Activated T-helper 1 cell treated with anti-CD3 and anti-CD28 coated beads, Interleukin-12 subunit alpha, Interleukin-12 subunit beta, Interleukin-2, Interleukin-4 antibody, amounts not matched to agents 30 ng/mL and 10 ng/mL and 1 ng/mL, durations not matched to agents 14 hours and 24 hours and 36 hours (primary cell): ENCODE data around the gene SLC25A36. TPM values are rescaled to one million over a fixed set of nuclear protein-coding genes. Genes with fewer than 3 reads are reported as not detected.

Experiments used
- DNase-seq: peaks from one replicate; pipeline ENCODE4 v3.0.0; 2021; ENCODE audit warnings: low spot score
- H3K27ac Mint-ChIP-seq: one replicate; pipeline ENCODE4 v1.8.0; 2021; ENCODE audit warnings: mild to moderate bottlenecking, mixed read lengths
- H3K27me3 Mint-ChIP-seq: one replicate; pipeline ENCODE4 v1.8.0; 2022; ENCODE audit warnings: mild to moderate bottlenecking, moderate library complexity, mixed read lengths; ENCODE audit not compliant: insufficient read depth
- H3K36me3 Mint-ChIP-seq: one replicate; pipeline ENCODE4 v1.8.0; 2021; ENCODE audit warnings: low read depth, mixed read lengths
- H3K4me1 Mint-ChIP-seq: one replicate; pipeline ENCODE4 v1.8.0; 2021; ENCODE audit warnings: low read depth, mixed read lengths
- H3K4me3 Mint-ChIP-seq: one replicate; pipeline ENCODE4 v1.8.0; 2021; ENCODE audit warnings: mild to moderate bottlenecking, moderate library complexity, mixed read lengths
- H3K9me3 Mint-ChIP-seq: one replicate; pipeline ENCODE4 v1.8.0; 2021; ENCODE audit warnings: mixed read lengths
- intact Hi-C: fragments of 100-400 bp; cut with micrococcal nuclease; formaldehyde crosslinking; loops from one replicate; pipeline ENCODE4 v1.15.1; 2024
- total RNA-seq: library from RNA; stranded (reverse); gene quantifications from 2 replicates; pipeline ENCODE4 v1.2.3, GENCODE V29; 2022

Gene SLC25A36
- total RNA-seq = 49.5 and 52.3 TPM in 2 replicates

DNA sequence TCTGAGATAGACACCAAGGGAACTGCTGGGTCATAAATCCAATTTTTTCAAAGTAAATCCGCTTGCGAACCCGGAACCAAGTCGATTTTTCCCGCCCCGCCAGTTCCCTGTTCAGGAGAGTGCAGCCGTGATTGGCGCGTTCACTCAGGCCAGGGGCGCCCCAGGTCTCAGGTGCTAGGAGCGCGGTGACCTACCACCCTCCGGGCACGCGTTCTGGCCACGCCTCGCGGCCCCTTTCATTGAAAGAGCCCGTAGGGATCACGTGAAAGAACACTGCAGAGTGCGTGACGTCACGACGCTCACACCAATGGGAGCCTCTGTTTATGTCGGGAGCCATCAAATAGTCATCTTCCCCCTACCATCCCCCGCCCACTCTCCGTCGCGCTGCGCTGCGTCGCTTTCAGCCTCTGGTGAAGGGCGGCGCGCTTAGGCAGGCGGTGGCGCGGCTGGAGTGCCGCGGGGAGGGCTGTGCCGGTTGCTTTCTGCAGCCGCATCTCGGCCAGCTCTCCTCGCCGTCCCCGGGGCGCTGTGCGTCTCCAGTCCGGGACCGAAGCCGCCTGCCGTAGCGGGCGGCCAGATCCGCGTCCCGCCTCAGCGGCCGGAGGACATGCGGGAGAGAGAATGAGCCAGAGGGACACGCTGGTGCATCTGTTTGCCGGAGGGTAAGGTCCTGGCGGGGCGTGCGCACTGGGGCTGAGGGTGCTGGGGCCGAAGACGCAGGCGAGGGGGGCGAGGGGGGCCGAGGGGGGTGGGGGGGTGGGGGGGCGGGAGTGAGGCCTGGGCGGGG, at the start of gene SLC25A36:
TSS of gene SLC25A36 (plus strand) at position 403 of the 787 bp plus-strand sequence. CDS start at position 622, 219 bp downstream.
- peak within 1 kb of the TSS; percentile 95 for H3K27ac Mint-ChIP-seq
- H3K9me3 Mint-ChIP-seq = no peaks in the 10 kb centered on the region
- peaks cover 4% of the 10 kb centered on the region for H3K36me3 Mint-ChIP-seq
- intact Hi-C loops = loop anchor here (2.0 to 10.0 kb wide), 9 partner anchors 43 to 1599 kb away; partner anchors contain the start of genes ATP1B3, MRPS22, NMNAT3 and PXYLP1
- peak; percentile 95 for DNase-seq
- peak within 1 kb of the TSS; percentile 92 for H3K4me3 Mint-ChIP-seq
- H3K27me3 Mint-ChIP-seq = peaks cover 12% of the 10 kb centered on the region
- H3K4me1 Mint-ChIP-seq = peaks cover 36% of the 10 kb centered on the region

GRCh38 chr3:140896997-140897396, 44.6 kb upstream of the SLC25A36 start:
- H3K9me3 Mint-ChIP-seq = no peaks in the 10 kb centered on the region
- no peak overlapping the region for H3K27ac Mint-ChIP-seq
- no peak for DNase-seq
- peaks cover 17% of the 10 kb centered on the region for H3K27me3 Mint-ChIP-seq
- H3K4me3 Mint-ChIP-seq = no peak overlapping the region
- intact Hi-C loops = no loop called here
- H3K36me3 Mint-ChIP-seq = no peaks in the 10 kb centered on the region
- no peaks in the 10 kb centered on the region for H3K4me1 Mint-ChIP-seq

GRCh38 chr3:140898340-140899180, 43.1 kb upstream of the SLC25A36 start:
- H3K27me3 Mint-ChIP-seq = peaks cover 12% of the 10 kb centered on the region
- no peak for DNase-seq
- intact Hi-C loops = loop anchor here (1.0 to 2.0 kb wide), 4 partner anchors 44 to 294 kb away; no protein-coding TSS in a partner anchor

GRCh38 chr3:140899363-140899762, 42.3 kb upstream of the SLC25A36 start:
- no peak for DNase-seq
- H3K9me3 Mint-ChIP-seq = no peaks in the 10 kb centered on the region
- H3K4me3 Mint-ChIP-seq = no peak overlapping the region
- H3K4me1 Mint-ChIP-seq = no peaks in the 10 kb centered on the region
- H3K27ac Mint-ChIP-seq = no peak overlapping the region
- no peaks in the 10 kb centered on the region for H3K36me3 Mint-ChIP-seq
- H3K27me3 Mint-ChIP-seq = peaks cover 5% of the 10 kb centered on the region
- intact Hi-C loops = loop anchor here (2.0 kb wide), 1 partner anchor 43 kb away; no protein-coding TSS in a partner anchor

More at GRCh38 chr3:140898340-140899180, 43.1 kb upstream of the SLC25A36 start:
- Mint-ChIP-seq H3K4me3 (no peak overlapping the region), H3K36me3 (no peaks in the 10 kb centered on the region), H3K9me3 (no peaks in the 10 kb centered on the region), H3K4me1 (no peaks in the 10 kb centered on the region), H3K27ac (no peak overlapping the region)

DNA sequence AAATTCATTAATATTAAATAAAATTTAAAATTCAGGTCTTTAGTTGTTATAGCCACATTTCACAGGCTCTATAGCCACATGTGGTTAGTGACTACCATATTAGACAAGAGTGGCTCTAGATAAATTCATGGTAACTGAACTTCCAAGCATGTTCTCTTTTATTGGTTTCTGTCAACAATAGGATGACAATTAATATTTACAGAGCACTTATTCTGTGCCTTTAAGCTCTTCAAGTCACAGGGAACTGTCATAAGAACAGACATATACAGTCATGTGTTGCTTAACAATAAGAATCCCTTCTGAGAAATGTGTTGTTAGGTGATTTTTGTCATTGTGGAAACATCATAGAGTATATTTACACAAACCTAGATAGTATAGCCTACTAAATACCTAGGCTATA, 38.8 kb upstream of the SLC25A36 start:
- H3K36me3 Mint-ChIP-seq = no peaks in the 10 kb centered on the region
- intact Hi-C loops = no loop called here
- no peak overlapping the region for H3K4me3 Mint-ChIP-seq

GRCh38 chr3:140903196-140903595, 38.4 kb upstream of the SLC25A36 start:
- intact Hi-C loops = no loop called here
- no peak for DNase-seq
- no peak overlapping the region for H3K27ac Mint-ChIP-seq
- H3K4me3 Mint-ChIP-seq = no peak overlapping the region
- no peaks in the 10 kb centered on the region for H3K4me1 Mint-ChIP-seq
- H3K36me3 Mint-ChIP-seq = no peaks in the 10 kb centered on the region
- peaks cover 10% of the 10 kb centered on the region for H3K27me3 Mint-ChIP-seq
- H3K9me3 Mint-ChIP-seq = no peaks in the 10 kb centered on the region

More for the DNA sequence above, 38.8 kb upstream of the SLC25A36 start:
- no peaks in the 10 kb centered on the region for H3K4me1 Mint-ChIP-seq
- H3K9me3 Mint-ChIP-seq = no peaks in the 10 kb centered on the region
- no peak overlapping the region for H3K27ac Mint-ChIP-seq
- H3K27me3 Mint-ChIP-seq = peaks cover 10% of the 10 kb centered on the region
- DNase-seq = no peak

- no peaks in the 10 kb centered on the region for H3K9me3 Mint-ChIP-seq
- H3K36me3 Mint-ChIP-seq = no peaks in the 10 kb centered on the region
- H3K27me3 Mint-ChIP-seq = peaks cover 10% of the 10 kb centered on the region
- H3K27ac Mint-ChIP-seq = no peak overlapping the region
- H3K4me1 Mint-ChIP-seq = no peaks in the 10 kb centered on the region
- intact Hi-C loops = no loop called here
- no peak overlapping the region for H3K4me3 Mint-ChIP-seq
- no peak for DNase-seq
These were observed 37.1 kb upstream of the SLC25A36 start for GRCh38 chr3:140904521-140904920.

- no peak for DNase-seq
- H3K9me3 Mint-ChIP-seq = no peaks in the 10 kb centered on the region
- no peaks in the 10 kb centered on the region for H3K4me1 Mint-ChIP-seq
- H3K4me3 Mint-ChIP-seq = no peak overlapping the region
- peaks cover 10% of the 10 kb centered on the region for H3K27me3 Mint-ChIP-seq
- no peak overlapping the region for H3K27ac Mint-ChIP-seq
- no peaks in the 10 kb centered on the region for H3K36me3 Mint-ChIP-seq
- intact Hi-C loops = no loop called here
These were observed 36.1 kb upstream of the SLC25A36 start for GRCh38 chr3:140905559-140905958.

GRCh38 chr3:140906785-140907184, 34.9 kb upstream of the SLC25A36 start:
- DNase-seq = no peak
- intact Hi-C loops = no loop called here
- no peak overlapping the region for H3K4me3 Mint-ChIP-seq
- no peaks in the 10 kb centered on the region for H3K9me3 Mint-ChIP-seq
- H3K36me3 Mint-ChIP-seq = no peaks in the 10 kb centered on the region
- H3K27ac Mint-ChIP-seq = no peak overlapping the region
- H3K27me3 Mint-ChIP-seq = peaks cover 10% of the 10 kb centered on the region
- H3K4me1 Mint-ChIP-seq = no peaks in the 10 kb centered on the region

DNA sequence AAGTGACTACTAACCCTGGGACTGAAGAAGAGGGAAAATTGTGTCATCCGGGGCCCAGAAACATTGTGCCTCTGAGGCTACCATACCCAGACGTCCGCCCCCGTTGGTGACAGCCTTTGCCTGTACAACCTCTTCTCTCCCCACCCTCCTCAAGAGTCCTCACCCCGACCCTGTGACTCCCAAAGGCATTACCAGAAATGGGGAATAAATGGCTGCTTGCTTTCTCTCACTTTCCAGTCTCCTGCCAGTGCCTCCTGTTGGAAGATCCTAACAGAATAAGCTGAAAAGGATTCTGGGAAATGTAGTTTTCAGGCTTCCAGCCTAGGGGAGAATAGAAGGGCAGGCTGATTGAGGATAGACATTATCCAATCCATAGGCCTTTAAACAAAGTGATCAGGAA, 30.8 kb upstream of the SLC25A36 start:
- Mint-ChIP-seq H3K27ac (no peak overlapping the region), H3K4me3 (no peak overlapping the region), H3K27me3 (peaks cover 13% of the 10 kb centered on the region), H3K9me3 (no peaks in the 10 kb centered on the region), H3K36me3 (no peaks in the 10 kb centered on the region), H3K4me1 (no peaks in the 10 kb centered on the region)
- intact Hi-C loops = no loop called here
- DNase-seq = no peak

GRCh38 chr3:140911822-140912221, 29.8 kb upstream of the SLC25A36 start:
- H3K27ac Mint-ChIP-seq = no peak overlapping the region
- no peaks in the 10 kb centered on the region for H3K4me1 Mint-ChIP-seq
- H3K36me3 Mint-ChIP-seq = no peaks in the 10 kb centered on the region
- intact Hi-C loops = no loop called here
- no peaks in the 10 kb centered on the region for H3K9me3 Mint-ChIP-seq
- DNase-seq = no peak
- H3K27me3 Mint-ChIP-seq = peaks cover 14% of the 10 kb centered on the region
- H3K4me3 Mint-ChIP-seq = no peak overlapping the region

DNA sequence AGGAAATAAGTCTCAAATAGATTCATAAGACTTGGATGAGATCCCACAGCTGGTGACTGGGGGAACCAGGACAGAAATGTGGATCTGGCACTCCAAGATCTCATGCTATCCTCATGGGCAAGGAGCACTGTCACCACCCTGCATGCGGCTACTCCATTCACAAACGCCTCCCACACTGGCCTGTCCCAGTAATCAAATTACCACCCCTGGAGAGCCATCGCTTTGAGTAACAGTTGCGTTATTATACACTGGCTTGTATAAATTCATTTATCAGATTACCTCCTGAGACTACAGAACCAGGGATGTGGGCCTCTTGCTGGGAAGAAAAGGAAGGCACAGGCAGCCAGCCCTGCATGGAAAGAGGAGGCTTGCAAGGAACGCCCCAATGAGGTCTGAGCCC, 27.9 kb upstream of the SLC25A36 start:
- Mint-ChIP-seq H3K9me3 (no peaks in the 10 kb centered on the region), H3K27me3 (peaks cover 14% of the 10 kb centered on the region), H3K4me3 (no peak overlapping the region), H3K4me1 (no peaks in the 10 kb centered on the region), H3K27ac (no peak overlapping the region), H3K36me3 (no peaks in the 10 kb centered on the region)
- no peak for DNase-seq
- intact Hi-C loops = no loop called here
